Breast epithelium (tissue), 4 donors: ENCODE data around the gene CNNM2. TPM values are rescaled to one million over a fixed set of nuclear protein-coding genes. Genes with fewer than 3 reads are reported as not detected.
"Not testable (repeated sequence)": the region's sequence is repeated elsewhere in the genome, so short reads cannot be mapped to it uniquely, and the experiment has no call there.

Source experiments
- DNase-seq, 2 donors: peaks; one replicate each; pipeline ENCODE4 v3.0.0-alpha.2; 2019; ENCODE audit warnings: low spot score in 2 of 2
- H3K27ac ChIP-seq, 2 donors: fragments of 200-600 bp; sonication (generic) in 1 of 2; one replicate each; pipeline ENCODE4 v1.5.1; 2016 to 2019; ENCODE audit warnings: mild to moderate bottlenecking in 1 of 2
- H3K27me3 ChIP-seq, 2 donors: fragments of 200-600 bp; sonication (generic) in 1 of 2; one replicate each; pipeline versions ENCODE4 v1.5.1 to v1.6.0; 2017 to 2019; ENCODE audit warnings: control low read depth in 1 of 2, mild to moderate bottlenecking in 1 of 2
- H3K36me3 ChIP-seq: fragments of 200-600 bp; one replicate; pipeline ENCODE4 v1.5.1; 2019
- H3K4me1 ChIP-seq, 2 donors: fragments of 200-600 bp; sonication (generic); one replicate each; pipeline ENCODE4 v1.5.1; 2016 to 2019; ENCODE audit warnings: control low read depth in 1 of 2
- H3K4me3 ChIP-seq, 3 donors: fragments of 200-600 bp; sonication (generic); 1 replicate in 2 of 3; 2 replicates in 1 of 3; pipeline ENCODE4 v1.5.1; 2016 to 2019; ENCODE audit warnings: mild to moderate bottlenecking in 3 of 3, moderate library complexity in 2 of 3
- H3K9me3 ChIP-seq, 2 donors: fragments of 200-600 bp; sonication (generic) in 1 of 2; one replicate each; pipeline ENCODE4 v1.5.1; 2016 to 2019; ENCODE audit warnings: control low read depth in 1 of 2
- POLR2A ChIP-seq: fragments of 450-650 bp; IDR thresholded peaks from one replicate; pipeline ENCODE4 v1.6.1; 2016; ENCODE audit warnings: antibody characterized with exemption, mild to moderate bottlenecking, moderate library complexity
- POLR2AphosphoS5 ChIP-seq, 3 donors: sonication (generic); formaldehyde crosslinking; IDR thresholded peaks; one replicate each; pipeline ENCODE4 v1.6.1; 2017; ENCODE audit warnings: antibody characterized with exemption in 3 of 3
- intact Hi-C: fragments of 100-400 bp; cut with DNase I; formaldehyde crosslinking; loops from one replicate; pipeline ENCODE4 v1.15.1; 2023; ENCODE audit warnings: low total_unique reads
- total RNA-seq, 3 donors: library from RNA; depleted of rRNA; stranded (reverse); fragments of >200 nt; gene quantifications; one replicate each; pipeline ENCODE4 v1.1.0, GENCODE V29; 2016
- TF ChIP-seq, protein P1 (sequence below), 3 donors: fragments of 450-650 bp; IDR thresholded peaks; one replicate each; pipeline ENCODE4 v1.5.1; 2016 to 2017; ENCODE audit warnings: antibody characterized with exemption in 3 of 3, mild to moderate bottlenecking in 3 of 3, moderate library complexity in 3 of 3

The CNNM2 gene
- total RNA-seq, 3 donors from 2014 or later: 6.4 to 7.2 (median 6.7) TPM

GRCh38 chr10:102970562-102971340 is 52.7 kb downstream of the CNNM2 start:
- DNase-seq: no peak
- no peak overlapping the region for H3K4me3 ChIP-seq
- no peak overlapping the region for H3K27ac ChIP-seq
- no peaks in the 10 kb centered on the region for H3K9me3 ChIP-seq
- H3K27me3 ChIP-seq: no peaks in the 10 kb centered on the region
- TF ChIP-seq POLR2A (no peak), POLR2AphosphoS5 (IDR thresholded peaks at IDR 0.05) (no peak)
- TF ChIP-seq, protein P1, sequence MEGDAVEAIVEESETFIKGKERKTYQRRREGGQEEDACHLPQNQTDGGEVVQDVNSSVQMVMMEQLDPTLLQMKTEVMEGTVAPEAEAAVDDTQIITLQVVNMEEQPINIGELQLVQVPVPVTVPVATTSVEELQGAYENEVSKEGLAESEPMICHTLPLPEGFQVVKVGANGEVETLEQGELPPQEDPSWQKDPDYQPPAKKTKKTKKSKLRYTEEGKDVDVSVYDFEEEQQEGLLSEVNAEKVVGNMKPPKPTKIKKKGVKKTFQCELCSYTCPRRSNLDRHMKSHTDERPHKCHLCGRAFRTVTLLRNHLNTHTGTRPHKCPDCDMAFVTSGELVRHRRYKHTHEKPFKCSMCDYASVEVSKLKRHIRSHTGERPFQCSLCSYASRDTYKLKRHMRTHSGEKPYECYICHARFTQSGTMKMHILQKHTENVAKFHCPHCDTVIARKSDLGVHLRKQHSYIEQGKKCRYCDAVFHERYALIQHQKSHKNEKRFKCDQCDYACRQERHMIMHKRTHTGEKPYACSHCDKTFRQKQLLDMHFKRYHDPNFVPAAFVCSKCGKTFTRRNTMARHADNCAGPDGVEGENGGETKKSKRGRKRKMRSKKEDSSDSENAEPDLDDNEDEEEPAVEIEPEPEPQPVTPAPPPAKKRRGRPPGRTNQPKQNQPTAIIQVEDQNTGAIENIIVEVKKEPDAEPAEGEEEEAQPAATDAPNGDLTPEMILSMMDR (IDR thresholded peaks at IDR 0.05): no peak
- H3K36me3 ChIP-seq: no peaks in the 10 kb centered on the region
- intact Hi-C loops: no loop called here
- H3K4me1 ChIP-seq: no peaks in the 10 kb centered on the region

DNA sequence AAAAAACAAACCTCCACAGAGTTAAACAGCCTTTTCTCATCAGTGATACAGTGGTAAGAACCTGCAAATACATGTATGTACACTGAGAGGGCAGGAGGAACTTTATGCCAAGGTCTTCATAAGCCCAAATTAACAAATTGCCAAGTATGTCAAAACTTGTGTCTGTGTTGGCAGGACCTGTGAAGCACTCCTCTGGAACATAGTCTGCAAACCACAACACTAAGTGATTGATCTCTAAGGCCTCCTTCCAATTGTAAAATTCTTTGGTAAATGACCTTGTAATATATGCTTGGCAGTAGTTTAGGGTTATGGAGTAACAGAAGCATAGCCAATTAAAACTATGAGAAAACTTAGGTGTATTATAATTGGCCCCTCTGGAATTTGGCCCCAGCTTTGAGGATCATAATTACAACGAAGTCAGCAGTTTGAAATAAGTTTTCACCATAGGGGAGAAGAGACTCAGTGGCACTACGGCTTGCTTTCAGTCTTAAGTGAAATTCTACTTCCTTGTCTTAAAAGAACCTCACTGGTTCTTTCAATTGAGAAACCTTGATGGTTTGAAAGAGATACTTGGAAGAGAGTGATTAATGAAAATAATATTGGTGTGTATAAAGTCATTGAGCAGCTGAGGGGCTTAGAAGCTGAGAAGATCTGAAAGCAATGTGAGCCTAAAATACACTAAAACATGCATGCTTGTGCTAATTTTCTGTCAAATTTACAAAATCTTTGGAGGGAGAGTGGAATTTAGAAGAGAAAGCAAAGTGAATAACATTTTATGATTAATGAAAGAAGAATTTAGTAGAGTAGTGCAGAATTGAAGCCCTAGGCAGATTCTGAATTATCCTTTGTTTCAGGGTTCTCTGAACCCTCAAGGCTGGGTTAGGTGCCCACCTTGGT is 57.6 kb downstream of the CNNM2 start:
- H3K36me3 ChIP-seq: no peaks in the 10 kb centered on the region
- no peak overlapping the region for H3K27ac ChIP-seq
- no peak for DNase-seq
- intact Hi-C loops: no loop called here
- TF ChIP-seq, protein P1 (IDR thresholded peaks at IDR 0.05): no peak
- TF ChIP-seq POLR2A (no peak), POLR2AphosphoS5 (IDR thresholded peaks at IDR 0.05) (no peak)
- H3K4me1 ChIP-seq: no peaks in the 10 kb centered on the region
- no peaks in the 10 kb centered on the region for H3K9me3 ChIP-seq
- no peak overlapping the region for H3K4me3 ChIP-seq
- H3K27me3 ChIP-seq: no peaks in the 10 kb centered on the region

DNA sequence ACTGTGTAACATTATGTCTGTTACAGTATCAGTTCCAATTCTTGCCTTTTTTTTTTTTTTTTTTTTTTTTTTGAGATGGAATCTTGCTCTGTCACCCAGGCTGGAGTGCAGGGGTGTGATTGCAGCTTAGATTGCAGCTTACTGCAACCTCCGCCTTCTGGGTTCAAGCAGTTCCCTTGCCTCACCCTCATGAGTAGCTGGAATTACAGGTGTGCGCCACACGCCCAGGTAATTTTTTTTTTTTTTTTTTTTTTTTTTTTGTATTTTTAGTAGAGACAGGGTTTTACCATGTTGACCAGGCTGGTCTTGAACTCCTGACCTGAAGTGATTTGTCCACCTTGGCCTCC is 58.3 kb downstream of the CNNM2 start:
- DNase-seq, H3K36me3 ChIP-seq, H3K4me3 ChIP-seq, H3K27ac ChIP-seq, H3K9me3 ChIP-seq, H3K27me3 ChIP-seq, intact Hi-C loops, H3K4me1 ChIP-seq: not testable (repeated sequence)

DNA sequence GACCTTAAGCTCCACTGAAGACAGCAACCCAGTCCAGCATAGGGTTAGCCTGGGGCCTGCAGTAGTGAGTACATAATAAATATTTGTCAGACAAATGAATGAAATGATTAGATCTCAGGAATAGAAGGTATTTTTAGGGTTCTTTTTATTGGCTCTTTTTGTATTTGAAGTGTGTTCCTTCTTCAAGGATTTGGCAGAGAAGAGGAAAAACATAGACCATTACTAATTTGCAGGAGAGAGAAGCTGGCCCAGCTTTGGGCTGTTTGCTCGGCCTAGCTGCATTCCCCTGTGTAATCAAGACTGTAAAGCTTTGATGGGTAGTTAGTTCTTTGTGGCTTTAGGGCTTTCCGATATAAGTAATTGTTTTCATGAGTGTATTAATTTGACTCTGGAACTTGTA is 64.2 kb downstream of the CNNM2 start:
- no peak overlapping the region for H3K4me3 ChIP-seq
- no peaks in the 10 kb centered on the region for H3K4me1 ChIP-seq
- TF ChIP-seq POLR2AphosphoS5 (IDR thresholded peaks at IDR 0.05): no peak
- TF ChIP-seq POLR2A: no peak
- H3K27me3 ChIP-seq: no peaks in the 10 kb centered on the region
- intact Hi-C loops: no loop called here
- no peaks in the 10 kb centered on the region for H3K9me3 ChIP-seq
- DNase-seq: no peak
- H3K36me3 ChIP-seq: no peaks in the 10 kb centered on the region
- H3K27ac ChIP-seq: no peak overlapping the region

DNA sequence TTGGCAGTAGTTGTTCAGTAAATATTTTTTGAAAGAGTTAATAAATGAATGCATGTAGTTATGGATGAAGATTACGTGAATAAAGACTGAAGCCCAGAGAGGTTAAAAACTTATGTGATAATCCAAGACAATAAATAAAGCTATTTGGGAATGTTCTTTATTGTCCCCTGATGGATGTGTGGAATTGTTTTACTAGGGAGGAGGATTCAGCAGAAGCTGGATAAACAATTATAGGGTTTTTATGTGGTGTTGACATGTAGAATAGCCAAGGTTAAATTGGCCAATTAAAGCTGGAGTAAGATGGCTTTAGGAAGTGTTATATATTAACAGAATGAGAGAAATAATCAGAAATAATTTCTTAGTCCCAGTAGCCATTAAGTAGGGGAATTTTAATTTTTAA is 66.0 kb downstream of the CNNM2 start:
- H3K9me3 ChIP-seq: no peaks in the 10 kb centered on the region
- no peaks in the 10 kb centered on the region for H3K36me3 ChIP-seq
- no peak for TF ChIP-seq POLR2AphosphoS5 (IDR thresholded peaks at IDR 0.05)
- TF ChIP-seq, protein P1 (IDR thresholded peaks at IDR 0.05): no peak
- TF ChIP-seq POLR2A: no peak
- no peak overlapping the region for H3K27ac ChIP-seq
- H3K4me3 ChIP-seq: no peak overlapping the region
- DNase-seq: no peak
- no peaks in the 10 kb centered on the region for H3K27me3 ChIP-seq
- H3K4me1 ChIP-seq: no peaks in the 10 kb centered on the region
- intact Hi-C loops: no loop called here

DNA sequence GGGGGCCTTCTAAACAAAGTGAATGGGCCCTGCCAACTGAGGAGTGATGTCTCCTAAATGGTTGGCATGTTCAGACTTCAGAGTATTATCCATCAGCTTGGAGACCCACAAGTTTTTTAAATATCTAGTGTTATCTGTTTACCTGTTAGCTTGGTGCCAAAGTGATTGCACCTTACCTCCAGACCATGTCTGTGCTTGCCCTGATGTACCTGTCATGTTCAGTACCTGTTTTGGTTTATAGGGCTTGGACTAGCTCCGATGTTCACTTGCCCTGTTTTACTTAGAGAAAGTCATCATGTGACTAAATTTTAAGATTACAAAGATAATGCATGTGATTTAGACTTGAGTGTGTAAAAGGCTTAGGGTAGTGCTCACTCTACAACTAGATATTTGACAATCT is 67.7 kb downstream of the CNNM2 start:
- H3K27me3 ChIP-seq: no peaks in the 10 kb centered on the region
- no peak for DNase-seq

More for the DNA sequence above, 67.7 kb downstream of the CNNM2 start:
- Histone ChIP-seq H3K4me1 (no peaks in the 10 kb centered on the region), H3K27ac (no peak overlapping the region), H3K36me3 (no peaks in the 10 kb centered on the region), H3K4me3 (no peak overlapping the region), H3K9me3 (no peaks in the 10 kb centered on the region)
- intact Hi-C loops: loop anchor here (5.0 kb wide), 1 partner anchor 434 kb away; no protein-coding TSS in a partner anchor
- TF ChIP-seq, protein P1 (IDR thresholded peaks at IDR 0.05): no peak
- TF ChIP-seq POLR2AphosphoS5 (IDR thresholded peaks at IDR 0.05) (no peak), POLR2A (no peak)
